GM12872 (cell line): ENCODE data around the gene LUC7L3.

Experiments
- CTCF ChIP-seq: IDR thresholded peaks from 3 replicates; pipeline ENCODE4 v1.5.1; 2011; ENCODE audit warnings: low read depth, mild to moderate bottlenecking, low read length, moderate library complexity; ENCODE audit not compliant: insufficient read depth

LUC7L3 gene

GRCh38 chr17:50735287-50735686, 15.9 kb downstream of the LUC7L3 start:
- TF ChIP-seq CTCF = no peak

- no peak for TF ChIP-seq CTCF
These were observed 17.8 kb downstream of the LUC7L3 start for GRCh38 chr17:50737118-50737698.

- TF ChIP-seq CTCF = no peak
These were observed 19.7 kb downstream of the LUC7L3 start for GRCh38 chr17:50739098-50739497.

GRCh38 chr17:50745631-50746030, 26.2 kb downstream of the LUC7L3 start:
- no peak for TF ChIP-seq CTCF

- TF ChIP-seq CTCF = no peak
These were observed 29.8 kb downstream of the LUC7L3 start for GRCh38 chr17:50749245-50749644.

- TF ChIP-seq CTCF = no peak
These were observed 35.1 kb downstream of the LUC7L3 start for GRCh38 chr17:50754521-50754920.

- TF ChIP-seq CTCF = no peak
These were observed 39.1 kb downstream of the LUC7L3 start for GRCh38 chr17:50758524-50758923.
